PFSK-1 (cell line): Measurements from ENCODE around the gene NFKB1.

Experiments used
- POLR2AphosphoS5 ChIP-seq: IDR thresholded peaks from 2 replicates; pipeline ENCODE4 v1.6.1; 2012; ENCODE audit warnings: low read depth, mild to moderate bottlenecking, control low read depth, low read length, moderate library complexity
- REST ChIP-seq, 2 experiments: IDR thresholded peaks; 2 replicates each; pipeline versions ENCODE4 v1.6.1 to v1.8.0; 2011 to 2012; ENCODE audit warnings: low read depth in 2 of 2, low read length in 2 of 2, control low read depth in 1 of 2, inconsistent platforms in 1 of 2, mild to moderate bottlenecking in 1 of 2, moderate library complexity in 1 of 2; ENCODE audit not compliant: insufficient read depth in 1 of 2
- SIN3A ChIP-seq: IDR thresholded peaks from 2 replicates; pipeline ENCODE4 v1.6.1; 2012; ENCODE audit warnings: mild to moderate bottlenecking, low read length, moderate library complexity, borderline replicate concordance; ENCODE audit not compliant: insufficient read depth

DNA sequence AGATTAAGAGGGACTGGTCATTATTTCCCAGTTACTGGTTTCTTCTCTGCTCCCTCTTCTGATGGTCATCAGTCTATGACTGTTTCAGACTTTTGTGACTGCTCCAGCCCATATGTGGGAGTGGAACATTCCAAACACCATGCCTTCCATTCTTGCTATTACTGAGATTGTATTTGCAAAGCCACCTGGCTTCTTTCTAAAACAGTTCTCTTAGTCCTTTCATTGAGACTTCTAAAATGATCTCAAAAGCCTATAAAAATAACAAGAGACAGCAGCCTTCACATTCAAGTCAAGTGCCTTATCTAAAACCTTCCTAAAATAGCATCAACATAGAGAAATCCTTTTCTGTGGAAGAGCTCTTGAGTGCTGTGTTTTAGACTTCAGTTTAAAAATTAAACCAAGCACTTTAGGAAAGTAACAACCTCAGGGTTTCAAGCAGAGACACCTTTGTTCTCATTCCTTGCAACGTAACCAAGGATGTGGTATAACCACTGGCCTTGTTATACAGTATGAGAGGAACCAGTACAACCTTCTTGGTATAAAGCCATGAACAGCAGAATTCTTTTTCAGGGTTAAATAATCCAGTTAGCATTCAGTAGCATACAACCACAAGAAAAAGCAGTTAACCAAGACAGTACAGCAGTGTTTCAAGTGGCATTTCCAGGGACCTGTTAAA lies 97.1 kb downstream of the NFKB1 start:
- TF ChIP-seq POLR2AphosphoS5, result no peak
- TF ChIP-seq REST (IDR thresholded peaks at IDR 0.05; ENCODE audit: insufficient read depth in 1 of 2, low read depth in 2 of 2, low read length in 2 of 2), result no peak
- TF ChIP-seq SIN3A, result no peak
